Measurements from ENCODE around the gene OCIAD1.
"Not testable (repeated sequence)": the region's sequence is repeated elsewhere in the genome, so short reads cannot be mapped to it uniquely, and the experiment has no call there.

OCIAD1 gene, protein sequence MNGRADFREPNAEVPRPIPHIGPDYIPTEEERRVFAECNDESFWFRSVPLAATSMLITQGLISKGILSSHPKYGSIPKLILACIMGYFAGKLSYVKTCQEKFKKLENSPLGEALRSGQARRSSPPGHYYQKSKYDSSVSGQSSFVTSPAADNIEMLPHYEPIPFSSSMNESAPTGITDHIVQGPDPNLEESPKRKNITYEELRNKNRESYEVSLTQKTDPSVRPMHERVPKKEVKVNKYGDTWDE

DNA sequence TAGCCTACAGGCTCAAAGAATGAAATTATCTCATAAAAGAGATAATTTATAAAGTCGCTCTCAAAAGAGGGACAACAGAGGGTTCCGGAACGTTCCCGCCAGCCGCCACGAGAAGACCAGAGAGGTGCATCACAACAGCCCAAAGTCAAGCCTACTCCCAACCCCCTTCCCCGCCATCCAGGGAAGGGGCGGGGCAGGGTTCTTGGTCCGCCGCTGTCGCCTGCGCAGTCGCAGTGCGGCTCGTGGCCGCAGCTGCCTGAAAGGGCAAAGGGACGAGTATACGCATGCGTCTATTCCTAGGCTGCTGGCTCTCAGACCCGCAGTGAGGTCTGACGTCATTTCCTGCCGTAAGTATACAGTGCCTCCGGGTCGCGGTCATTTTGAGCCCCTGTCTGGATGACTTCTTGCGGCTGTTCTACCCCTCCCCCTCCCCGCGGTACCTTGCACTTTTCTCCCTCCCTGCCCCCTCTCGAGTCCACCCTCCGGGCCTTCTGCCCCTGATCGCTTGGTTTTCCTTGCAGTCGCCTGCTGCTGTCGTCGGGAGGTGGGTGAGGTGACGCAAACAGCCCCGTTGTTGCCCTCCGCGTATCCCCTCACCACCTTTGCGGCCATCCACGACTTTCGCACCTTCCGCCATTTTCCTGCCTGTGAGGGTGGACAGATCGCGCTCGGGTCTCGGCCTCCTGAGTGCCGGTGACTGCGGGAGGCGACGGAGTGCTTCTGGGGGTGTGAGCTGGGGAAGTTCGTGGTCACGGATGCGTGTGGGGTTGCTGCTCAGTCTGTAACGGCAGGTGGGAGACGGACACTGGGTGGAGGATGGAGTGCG lies at the start of gene OCIAD1:
Gene OCIAD1, plus strand, starts transcription at position 383 of the 826 bp plus-strand sequence. CDS start 1,537 bp downstream, outside the sequence.
- peak; percentile 85 to 87 for DNase-seq

DNA sequence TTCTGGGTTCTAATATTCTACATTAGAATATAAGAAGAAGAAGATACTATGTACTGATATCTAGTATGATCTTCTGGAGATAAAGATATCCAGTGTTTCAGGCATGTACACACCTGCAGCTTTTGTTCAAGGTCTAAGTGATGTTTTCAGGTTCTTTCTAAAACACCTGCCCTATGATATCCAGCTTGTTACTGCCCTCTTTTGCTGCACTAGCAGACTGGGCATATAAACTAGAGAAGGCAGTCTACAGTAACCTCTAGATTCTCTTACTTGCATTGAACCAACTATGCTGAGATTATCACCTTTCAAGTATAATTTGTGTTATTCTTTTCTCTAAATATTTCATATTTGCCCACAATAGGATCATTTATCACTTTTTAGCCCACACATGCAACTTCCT lies 48.9 kb upstream of the OCIAD1 start:
- no peak for DNase-seq

DNA sequence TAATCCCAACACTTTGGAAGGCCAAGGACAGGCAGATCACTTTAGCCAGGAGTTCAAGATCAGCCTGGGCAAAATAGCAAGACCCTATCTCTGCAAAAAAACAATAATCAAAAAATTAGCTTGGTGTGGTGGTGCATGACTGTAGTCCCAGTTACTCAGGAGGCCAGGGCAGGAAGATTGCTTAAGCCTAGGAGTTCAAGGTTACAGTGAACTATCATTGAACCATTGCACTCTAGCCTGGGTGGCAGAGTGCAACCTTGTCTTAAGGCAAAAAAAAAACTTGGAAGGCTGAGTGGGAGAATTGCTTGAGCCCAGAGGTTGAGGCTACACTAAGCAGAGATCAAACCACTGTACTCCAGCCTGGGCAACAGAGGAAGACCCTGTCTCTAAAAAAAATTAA lies 45.6 kb upstream of the OCIAD1 start:
- DNase-seq = no peak

DNA sequence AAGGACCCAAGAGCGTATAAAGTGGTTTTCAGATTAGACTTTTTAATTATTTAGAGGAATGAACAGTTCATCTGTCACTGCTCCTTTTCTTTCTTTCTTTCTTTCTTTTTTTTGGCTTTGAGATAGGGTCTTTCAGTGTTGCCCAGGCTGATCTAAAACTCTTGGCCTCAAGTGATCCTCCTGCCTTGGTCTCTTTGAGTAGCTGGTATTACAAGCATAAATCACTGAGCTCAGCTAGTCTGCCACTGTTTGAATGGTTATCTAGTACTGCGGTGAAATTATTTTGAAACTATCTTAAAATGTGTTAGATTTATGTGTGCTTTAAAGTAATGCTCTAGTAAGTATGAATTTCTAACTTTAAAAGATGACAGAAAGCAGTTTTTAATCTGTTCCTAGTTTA lies 44.3 kb upstream of the OCIAD1 start:
- DNase-seq = no peak

DNA sequence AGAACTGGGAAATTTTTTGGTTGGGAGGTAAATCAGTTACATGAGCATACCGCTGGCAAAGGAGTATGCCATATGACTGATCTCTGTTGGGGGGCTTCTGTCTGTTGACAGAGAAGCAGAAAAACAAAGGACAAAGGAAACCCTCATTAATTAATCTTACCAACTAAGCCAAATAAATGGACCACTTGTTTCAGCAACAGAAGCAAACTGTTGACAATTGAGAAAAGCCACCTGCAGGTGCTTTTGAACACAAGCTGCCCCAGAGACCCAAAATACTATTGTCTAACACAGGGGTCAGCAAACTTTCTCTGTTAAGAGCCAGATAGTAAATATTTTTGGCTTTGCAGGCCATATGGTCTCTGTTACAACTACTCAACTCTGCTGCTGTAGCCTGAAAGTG lies 43.8 kb upstream of the OCIAD1 start:
- DNase-seq = no peak

DNA sequence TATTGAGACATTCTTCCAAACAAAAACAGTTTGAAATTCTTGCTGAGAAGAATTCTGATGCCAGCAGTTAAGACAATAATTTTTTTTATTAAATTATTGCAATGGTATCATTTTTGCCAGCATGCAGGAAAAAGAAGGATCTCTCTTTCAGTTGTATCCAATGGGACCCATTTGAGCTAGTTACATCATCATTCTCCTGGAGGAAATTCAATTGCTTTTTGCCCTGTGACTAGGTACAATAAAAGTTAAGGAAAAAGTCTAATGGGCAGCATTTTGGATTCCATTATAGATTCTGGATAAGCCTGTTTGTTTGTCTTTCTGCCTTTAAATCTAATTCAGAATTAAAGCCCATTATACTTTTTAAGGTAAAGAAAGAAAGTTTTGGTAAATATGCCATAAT lies 40.3 kb upstream of the OCIAD1 start:
- DNase-seq = no peak

DNA sequence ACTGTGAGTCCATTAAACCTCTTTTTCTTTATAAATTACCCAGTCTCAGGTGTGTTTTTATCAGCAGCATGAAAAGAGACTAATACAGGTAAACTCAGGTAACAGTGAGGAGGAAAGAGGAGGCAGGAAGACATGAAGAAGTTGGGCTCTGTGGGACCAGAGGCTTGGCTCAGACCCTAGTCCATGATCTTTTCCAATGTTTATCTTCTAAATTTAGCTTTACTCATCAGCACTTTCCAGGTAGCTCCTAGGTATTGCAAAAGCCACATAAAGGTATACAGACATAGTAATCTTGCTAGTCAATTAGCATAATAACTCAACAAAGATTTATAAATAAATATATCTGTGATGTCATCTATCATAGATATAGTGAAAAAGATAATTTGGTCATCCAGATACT lies 39.6 kb upstream of the OCIAD1 start:
- DNase-seq = no peak

DNA sequence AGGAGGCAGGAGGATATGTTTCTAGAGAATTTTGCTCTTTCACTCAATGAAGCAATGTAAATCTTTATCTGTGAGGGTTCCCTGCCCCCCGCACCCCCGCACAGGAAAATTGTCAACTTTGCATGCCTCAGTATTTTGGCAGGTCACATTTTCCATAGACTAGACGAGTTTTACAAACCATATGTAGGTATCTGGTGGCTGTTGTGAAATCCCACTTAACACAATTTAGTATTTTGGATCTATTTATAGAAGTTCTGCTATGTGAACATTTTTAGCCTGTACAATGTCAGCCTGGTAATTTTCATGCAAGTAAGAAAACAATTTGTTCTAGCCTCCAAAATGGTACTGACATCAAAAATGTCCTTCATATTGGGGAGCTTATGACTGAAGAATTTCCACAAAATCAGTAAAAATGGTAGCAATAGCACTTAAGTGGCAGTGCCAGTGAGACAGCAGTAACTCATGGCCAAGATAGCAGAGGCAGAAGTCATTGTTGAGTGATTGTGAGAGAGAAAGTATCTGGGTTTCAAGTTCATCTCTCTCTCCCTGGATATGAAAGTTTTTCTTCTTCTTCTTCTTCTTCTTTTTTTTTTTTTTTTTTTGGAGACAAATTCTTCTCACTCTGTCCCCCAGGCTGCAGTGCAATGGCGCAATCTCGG lies 38.4 kb upstream of the OCIAD1 start:
- DNase-seq = no peak

DNA sequence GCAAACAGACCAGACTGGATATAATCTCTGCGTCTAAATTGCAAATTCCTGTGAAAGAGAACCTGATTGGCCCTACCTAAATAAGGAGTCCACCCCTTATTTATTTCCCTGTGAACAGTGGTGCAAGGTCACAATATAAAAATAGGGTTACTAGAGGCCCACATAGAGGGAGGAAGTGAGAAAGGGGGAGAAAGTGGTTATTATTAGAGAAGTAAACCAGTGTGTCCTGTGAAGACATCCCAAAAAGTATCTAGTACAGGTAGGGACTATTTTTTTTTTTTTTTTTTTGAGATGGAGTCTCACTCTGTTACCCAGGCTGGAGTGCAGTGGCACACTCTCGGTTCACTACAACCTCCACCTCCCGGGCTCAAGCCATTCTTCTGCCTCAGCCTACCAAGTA lies 35.8 kb upstream of the OCIAD1 start:
- DNase-seq = no peak

DNA sequence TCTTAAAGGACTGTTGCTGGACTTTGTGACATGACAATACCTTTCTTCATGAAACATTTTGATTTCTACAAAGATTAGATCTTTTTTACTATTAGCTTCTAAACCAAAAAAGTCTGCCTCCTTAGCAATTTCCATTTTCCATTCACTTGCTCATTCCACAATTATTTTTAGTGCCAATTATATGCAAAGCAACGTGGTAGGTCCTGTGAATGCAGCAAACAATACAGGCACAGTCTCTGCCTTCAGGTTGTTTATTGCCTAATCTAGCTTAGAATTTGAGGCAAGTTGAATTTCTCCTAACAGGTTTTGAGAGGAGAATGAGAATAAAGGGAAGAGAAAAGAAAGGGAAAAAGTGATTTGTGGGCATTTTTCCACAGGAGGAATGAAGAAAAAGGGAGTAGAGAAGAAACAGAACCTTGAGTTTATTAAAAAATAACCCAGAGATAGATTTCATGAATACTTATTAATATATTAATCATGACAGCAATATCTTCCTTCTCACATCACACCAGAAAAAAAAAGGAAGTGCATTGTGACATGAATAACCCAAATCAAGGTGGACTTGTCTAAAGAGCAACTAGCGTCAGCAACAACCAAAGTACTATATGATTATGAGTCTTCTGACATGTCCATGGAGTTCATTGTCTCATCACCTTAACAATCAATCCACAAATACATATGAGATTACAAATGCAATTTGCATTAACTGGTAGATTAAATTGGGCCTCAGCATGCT lies 34.5 kb upstream of the OCIAD1 start:
- DNase-seq = no peak

DNA sequence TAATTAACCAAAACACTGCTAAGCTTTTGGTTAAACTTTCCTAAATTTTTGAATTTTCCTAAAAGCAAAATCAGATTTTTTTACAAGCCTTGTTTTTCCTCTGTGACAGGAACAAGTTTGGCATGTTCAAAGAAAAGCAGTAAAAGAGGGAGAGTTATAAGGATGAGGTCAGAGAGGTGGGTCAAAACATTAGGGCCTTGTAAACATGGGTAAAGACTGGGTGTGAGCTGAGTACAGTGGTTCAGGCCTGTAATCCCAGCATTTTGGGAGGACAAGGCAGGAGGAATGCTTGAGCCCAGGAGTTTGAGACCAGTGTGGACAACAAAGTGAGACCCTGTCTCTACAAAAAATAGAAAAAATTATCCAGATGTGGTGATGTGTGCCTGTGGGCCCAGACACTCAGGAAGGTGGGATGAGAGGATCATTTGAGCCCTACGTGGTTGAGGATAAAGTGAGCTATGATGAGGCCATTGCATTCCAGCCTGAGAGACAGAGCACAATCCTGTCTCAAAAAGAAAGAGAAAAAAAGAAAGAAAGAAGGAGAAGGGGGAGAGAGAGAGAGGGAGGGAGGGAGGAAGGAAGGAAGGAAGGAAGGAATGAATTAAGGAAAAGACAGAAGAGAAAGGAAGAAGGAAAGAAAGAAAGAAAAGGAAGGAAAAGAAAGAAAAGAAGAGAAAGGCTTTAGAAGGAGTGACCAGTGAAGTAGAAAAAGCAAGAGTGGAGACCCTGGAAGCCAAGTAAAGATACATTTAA lies 33.8 kb upstream of the OCIAD1 start:
- no peak for DNase-seq

DNA sequence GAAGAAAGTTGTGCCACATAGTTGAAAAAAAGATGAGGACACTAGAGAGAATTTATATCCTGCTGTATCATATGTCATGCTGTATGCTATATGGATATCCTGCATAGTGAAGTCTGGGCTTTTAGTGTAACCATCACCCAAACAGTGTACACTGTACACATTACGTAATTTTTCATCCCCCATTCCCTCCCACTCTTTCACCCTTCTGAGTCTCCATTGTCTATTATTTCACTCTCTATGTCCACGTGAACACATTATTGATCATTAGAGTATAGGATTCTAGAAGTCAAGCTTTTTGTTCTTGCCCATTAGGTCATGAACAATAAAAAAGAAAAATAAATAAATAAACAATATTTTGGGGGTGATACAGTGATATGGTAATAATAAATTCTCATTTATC lies 32.8 kb upstream of the OCIAD1 start:
- DNase-seq = no peak

DNA sequence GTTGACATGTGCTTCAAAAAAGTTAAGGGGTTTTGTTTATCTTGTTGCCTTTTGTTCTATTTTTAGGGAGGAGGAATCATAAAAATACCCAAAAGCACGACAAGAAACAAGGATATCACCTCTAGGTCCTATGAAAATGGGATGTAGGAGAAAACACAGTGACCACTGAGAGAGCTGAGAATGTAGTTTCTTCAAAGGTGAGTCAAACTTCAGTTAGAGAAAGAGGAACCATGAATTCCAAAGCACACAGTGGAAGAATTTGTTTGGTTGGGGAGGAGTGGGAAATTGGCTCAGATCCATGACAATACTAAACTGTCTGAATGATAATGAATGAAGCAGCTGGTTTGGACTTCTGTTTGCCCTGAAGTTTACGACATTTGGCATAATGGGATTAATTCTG lies 31.7 kb upstream of the OCIAD1 start:
- DNase-seq = no peak

DNA sequence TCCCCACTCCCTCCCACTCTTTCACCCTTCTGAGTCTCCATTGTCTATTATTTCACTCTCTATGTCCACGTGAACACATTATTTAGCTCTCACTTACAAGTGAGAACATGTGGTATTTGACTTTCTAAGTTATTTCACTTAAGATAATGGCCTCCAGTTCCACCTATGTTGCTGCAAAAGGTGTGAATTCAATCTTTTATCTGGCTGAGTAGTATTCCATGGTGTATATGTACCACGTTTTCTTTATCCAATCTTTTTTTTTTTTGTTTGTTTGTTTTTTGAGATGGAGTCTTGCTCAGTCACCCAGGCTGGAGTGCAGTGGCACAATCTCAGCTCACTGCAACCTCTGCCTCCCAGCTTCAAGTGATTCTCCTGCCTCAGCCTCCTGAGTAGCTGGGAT lies 30.7 kb upstream of the OCIAD1 start:
- DNase-seq = not testable (repeated sequence)

DNA sequence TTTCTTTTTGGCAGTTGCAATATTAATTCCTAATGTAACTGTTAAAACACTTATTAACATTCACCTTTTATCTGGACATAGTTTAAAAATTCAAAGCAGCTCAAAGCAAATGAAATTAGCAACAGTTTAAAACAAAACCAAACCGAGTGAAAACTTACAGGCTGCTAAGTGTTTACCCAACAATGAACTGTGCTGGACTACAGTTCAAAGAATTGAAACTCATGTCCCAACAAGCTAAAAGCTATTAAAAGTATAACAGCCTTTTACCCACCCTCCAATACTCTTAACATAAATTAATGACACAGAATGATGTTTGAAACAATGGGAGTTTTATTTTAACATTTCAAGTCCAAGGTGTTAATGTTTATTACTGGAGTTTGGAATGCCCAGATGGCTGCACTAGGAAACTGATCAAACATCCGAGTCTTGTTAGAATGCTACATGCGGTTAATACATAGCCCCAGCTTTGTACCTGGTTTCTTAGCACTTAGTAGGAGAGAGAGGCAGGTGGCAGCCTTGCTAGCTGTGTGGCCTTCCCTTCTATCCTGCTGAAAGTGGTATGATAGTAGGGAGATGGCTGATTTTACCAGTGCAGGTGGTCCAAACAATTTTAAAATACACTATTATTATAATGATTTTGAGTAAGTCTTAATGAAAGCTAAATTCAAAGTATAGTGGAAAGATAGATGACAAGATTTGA lies 29.7 kb upstream of the OCIAD1 start:
- DNase-seq = no peak

DNA sequence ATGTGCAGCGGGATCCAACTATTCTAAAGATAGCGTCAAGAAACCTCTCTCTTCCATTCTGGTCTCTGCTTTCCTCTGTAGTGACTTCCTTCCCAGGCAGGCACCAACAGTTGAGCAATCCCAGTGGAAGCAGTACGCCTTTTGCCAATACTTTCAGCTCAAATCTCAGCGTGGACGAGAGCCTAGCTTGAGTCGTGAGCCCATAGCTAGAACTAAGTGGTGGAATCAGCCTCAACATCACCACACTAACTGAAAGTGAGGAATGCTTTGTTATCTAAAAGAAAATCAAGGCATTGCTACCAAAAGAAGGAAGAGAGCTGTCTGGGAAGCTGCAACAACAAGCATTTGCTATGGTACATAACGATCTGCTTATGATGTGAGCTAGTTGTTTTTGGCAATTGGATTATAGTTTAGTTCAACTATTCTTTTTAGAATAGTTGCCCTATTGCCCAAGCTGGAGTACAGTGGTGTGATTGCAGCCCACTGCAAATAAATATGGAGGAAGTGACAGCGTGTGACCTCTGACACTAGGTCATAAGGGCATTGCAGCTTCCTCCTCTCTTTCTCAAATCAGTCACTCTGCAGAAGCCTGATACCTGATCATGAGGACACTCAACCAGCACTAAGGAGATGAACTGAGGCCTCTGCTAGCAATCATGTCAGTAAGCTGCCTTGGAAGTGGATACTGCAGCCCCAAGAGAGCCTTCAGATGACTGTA lies 26.1 kb upstream of the OCIAD1 start:
- no peak for DNase-seq

DNA sequence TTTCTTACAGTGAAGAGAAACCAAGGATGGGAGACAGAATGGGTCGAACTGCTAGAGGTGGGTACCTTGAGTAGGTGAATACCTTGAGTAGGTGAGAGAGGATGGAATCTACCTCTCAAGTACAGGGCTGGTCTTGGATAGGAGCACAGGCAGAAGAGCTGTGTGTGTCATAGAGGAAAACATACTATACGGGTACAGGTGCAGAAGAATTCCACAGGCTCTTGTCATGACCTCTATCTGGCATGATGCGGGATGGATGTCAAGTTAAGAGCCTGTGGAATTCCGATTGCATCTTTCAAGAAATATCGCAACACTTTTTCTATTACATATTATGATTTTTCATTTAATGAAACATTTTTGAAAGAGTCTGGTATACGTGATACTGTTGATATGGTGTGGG lies 18.0 kb upstream of the OCIAD1 start:
- DNase-seq = no peak

DNA sequence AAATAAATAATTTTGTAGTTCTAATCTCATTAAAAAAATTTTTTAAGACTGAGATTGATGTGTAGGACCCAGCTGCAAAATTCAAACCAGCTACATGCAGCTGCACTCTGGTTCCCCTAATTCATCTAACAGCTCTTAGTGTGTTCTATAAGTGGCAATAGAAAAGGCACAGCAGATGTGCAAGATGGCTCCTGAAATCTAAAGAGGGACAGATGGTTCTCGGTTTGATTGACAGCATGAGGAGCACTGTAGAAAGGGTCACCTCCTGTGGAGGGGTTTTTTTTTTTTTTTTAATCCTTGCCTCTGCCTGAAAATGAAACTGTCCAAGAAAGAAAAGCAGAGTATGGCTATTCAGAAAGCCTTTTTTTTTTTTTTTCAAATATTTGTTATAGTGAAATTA lies 16.9 kb upstream of the OCIAD1 start:
- DNase-seq = no peak

DNA sequence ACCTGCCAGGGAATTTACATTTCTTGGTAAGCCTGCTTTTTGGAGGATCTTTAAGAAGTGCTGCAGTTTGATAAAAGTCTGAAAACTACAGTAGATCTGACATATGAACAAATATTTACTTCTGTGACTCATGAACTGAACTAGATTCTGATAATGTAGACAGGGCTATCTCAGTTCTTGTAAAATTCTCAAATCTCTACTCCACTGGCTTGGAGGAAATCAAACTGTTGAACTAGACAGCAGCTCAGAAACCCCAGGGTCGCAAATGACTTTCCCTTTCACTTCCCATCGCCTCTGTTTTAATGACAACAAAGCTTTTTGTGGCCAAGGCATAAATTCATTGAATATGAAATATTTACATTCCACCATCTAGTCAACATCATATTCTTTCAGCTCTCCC lies 15.4 kb upstream of the OCIAD1 start:
- DNase-seq = no peak

DNA sequence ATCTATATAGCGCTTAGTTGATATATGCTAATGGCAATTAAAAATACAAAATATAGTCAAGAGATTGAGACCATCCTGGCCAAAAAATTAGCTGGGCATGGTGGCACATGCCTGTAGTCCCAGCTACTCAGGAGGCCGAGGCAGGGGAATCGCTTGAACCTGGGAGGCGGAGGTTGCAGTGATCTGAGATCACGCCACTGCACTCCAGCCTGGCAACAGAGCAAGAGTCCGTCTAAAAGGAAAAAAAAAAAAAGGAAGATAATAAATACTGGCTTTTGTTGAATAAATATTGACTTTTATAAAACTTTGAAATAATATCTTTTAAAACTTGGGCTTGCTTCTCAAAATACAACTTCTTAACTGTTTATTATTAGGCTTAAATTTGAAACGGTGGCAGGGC lies 14.6 kb upstream of the OCIAD1 start:
- DNase-seq = not testable (repeated sequence)

DNA sequence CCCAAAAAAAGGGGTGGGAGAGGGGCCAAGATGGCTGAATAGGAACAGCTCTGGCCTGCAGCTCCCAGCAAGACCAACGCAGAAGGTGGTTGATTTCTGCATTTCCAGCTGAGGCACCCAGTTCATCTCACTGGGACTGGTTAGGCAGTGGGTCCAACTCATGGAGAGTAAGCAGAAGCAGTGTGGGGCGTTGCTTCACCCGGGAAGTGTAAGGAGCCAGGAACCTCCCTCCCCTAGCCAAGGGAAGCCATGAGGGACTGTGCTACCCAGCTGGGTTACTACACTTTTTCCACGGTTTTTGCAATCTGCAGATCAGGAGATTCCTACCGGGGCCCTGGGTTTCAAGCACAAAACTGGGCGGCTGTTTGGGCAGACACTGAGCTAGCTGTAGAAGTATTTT lies 13.9 kb upstream of the OCIAD1 start:
- DNase-seq = no peak
